Activated B cell treated with CpG ODN at 0.5 μM for 24 hours (primary cell): Measurements from ENCODE around the gene STK24. TPM values are rescaled to one million over a fixed set of nuclear protein-coding genes. Genes with fewer than 3 reads are reported as not detected.
A peak's percentile ranks its signal among the peaks of the same experiment; 100 is the strongest.

Experiments
- ATAC-seq: fragments of 200-7000 bp; cut with Tn5 transposase; one replicate; pipeline ENCODE4 v1.10.0; 2021; ENCODE audit warnings: low read depth, mild to moderate bottlenecking, moderate library complexity
- CTCF ChIA-PET: fragments of 350-600 bp; sonication (Branson Sonifier 250); formaldehyde crosslinking; loops from one replicate; lab custom pipeline; 2021; ENCODE audit warnings: antibody characterized with exemption; lab: Charles Lee
- POLR2A ChIA-PET: fragments of 350-600 bp; sonication (Branson Sonifier 250); formaldehyde crosslinking; loops from one replicate; lab custom pipeline; 2021; ENCODE audit warnings: antibody characterized with exemption; lab: Charles Lee
- DNase-seq: peaks from one replicate; pipeline ENCODE4 v3.0.0; 2022
- H3K27ac Mint-ChIP-seq: one replicate; pipeline ENCODE4 v1.8.0; 2020; ENCODE audit warnings: mixed read lengths
- H3K27me3 Mint-ChIP-seq: one replicate; pipeline ENCODE4 v1.8.0; 2021; ENCODE audit warnings: mixed read lengths
- H3K36me3 Mint-ChIP-seq: one replicate; pipeline ENCODE4 v1.8.0; 2021; ENCODE audit warnings: low read depth, mixed read lengths
- H3K4me1 Mint-ChIP-seq: one replicate; pipeline ENCODE4 v1.8.0; 2021; ENCODE audit warnings: mixed read lengths
- H3K4me3 Mint-ChIP-seq: one replicate; pipeline ENCODE4 v1.8.0; 2020; ENCODE audit warnings: mild to moderate bottlenecking, mixed read lengths
- H3K9me3 Mint-ChIP-seq: one replicate; pipeline ENCODE4 v1.8.0; 2020; ENCODE audit warnings: mixed read lengths
- intact Hi-C: fragments of 100-400 bp; cut with micrococcal nuclease; formaldehyde crosslinking; loops from one replicate; pipeline ENCODE4 v1.15.1; 2024
- total RNA-seq: library from RNA; stranded (reverse); gene quantifications from 2 replicates; pipeline ENCODE4 v1.2.3, GENCODE V29; 2022
- TF ChIP-seq, protein P1 (sequence below): fragments of 200-600 bp; IDR thresholded peaks from one replicate; pipeline ENCODE4 v1.8.0; 2022; ENCODE audit warnings: antibody characterized with exemption, mild to moderate bottlenecking

STK24 gene
- total RNA-seq, 1 donor from 2014 or later = 84.8 TPM

DNA sequence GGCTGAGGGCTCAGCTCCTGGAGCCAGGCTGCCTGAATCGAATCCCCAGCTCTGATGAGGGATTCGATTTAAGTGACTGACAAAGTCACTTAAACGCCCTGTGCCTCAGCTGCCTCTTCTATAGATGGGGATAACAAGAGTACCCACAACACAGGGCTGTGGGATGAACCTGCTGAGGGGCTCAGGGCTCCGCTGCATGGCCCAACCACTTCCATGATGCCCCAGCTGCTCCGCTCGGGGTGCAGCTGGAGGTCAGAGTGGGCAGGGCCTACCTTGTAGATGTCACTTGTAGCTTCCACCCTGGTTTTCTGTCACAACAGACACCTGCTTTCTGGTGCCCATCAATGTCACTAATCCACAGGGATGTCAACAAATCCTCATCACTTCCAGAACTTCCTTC is 39.2 kb downstream of the STK24 start:
- Mint-ChIP-seq H3K36me3 (peaks cover 30% of the 10 kb centered on the region), H3K27ac (no peak overlapping the region), H3K9me3 (no peaks in the 10 kb centered on the region), H3K4me3 (no peak overlapping the region), H3K27me3 (no peaks in the 10 kb centered on the region), H3K4me1 (peaks cover 86% of the 10 kb centered on the region)
- CTCF ChIA-PET = no interaction called here
- POLR2A ChIA-PET = no interaction called here
- intact Hi-C loops = no loop called here
- DNase-seq (no peak), ATAC-seq (no peak)
- TF ChIP-seq, protein P1, sequence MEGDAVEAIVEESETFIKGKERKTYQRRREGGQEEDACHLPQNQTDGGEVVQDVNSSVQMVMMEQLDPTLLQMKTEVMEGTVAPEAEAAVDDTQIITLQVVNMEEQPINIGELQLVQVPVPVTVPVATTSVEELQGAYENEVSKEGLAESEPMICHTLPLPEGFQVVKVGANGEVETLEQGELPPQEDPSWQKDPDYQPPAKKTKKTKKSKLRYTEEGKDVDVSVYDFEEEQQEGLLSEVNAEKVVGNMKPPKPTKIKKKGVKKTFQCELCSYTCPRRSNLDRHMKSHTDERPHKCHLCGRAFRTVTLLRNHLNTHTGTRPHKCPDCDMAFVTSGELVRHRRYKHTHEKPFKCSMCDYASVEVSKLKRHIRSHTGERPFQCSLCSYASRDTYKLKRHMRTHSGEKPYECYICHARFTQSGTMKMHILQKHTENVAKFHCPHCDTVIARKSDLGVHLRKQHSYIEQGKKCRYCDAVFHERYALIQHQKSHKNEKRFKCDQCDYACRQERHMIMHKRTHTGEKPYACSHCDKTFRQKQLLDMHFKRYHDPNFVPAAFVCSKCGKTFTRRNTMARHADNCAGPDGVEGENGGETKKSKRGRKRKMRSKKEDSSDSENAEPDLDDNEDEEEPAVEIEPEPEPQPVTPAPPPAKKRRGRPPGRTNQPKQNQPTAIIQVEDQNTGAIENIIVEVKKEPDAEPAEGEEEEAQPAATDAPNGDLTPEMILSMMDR = no peak

DNA sequence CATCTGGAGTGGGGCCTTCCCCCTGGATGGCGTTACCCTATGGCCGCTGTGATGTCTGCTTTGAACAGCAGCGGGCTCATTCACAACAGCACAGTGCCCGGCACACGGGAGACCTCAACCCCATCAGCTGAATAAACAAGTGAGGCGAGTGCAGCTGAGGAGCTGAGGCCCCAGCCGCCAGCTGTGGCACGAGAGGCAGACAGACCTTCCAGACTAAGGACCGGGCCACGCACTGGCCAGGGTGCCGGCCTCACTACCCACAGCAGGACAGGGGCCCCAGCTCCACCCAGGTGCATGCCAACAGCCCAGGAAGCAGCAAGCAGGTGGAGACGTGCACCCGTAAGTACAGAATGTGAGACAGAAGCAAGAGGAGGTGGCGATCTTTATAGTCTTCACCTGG is 39.6 kb downstream of the STK24 start:
- H3K36me3 Mint-ChIP-seq = peaks cover 30% of the 10 kb centered on the region
- H3K4me3 Mint-ChIP-seq = no peak overlapping the region
- H3K27ac Mint-ChIP-seq = no peak overlapping the region
- TF ChIP-seq, protein P1 = no peak
- no peak for ATAC-seq
- no peaks in the 10 kb centered on the region for H3K27me3 Mint-ChIP-seq
- POLR2A ChIA-PET = interaction anchor here (0.6 kb wide), 1 partner anchor 43 kb away, joined by 6 read pairs; no protein-coding TSS in a partner anchor
- H3K4me1 Mint-ChIP-seq = peaks cover 86% of the 10 kb centered on the region
- no peaks in the 10 kb centered on the region for H3K9me3 Mint-ChIP-seq
- intact Hi-C loops = no loop called here
- CTCF ChIA-PET = no interaction called here
- no peak for DNase-seq

DNA sequence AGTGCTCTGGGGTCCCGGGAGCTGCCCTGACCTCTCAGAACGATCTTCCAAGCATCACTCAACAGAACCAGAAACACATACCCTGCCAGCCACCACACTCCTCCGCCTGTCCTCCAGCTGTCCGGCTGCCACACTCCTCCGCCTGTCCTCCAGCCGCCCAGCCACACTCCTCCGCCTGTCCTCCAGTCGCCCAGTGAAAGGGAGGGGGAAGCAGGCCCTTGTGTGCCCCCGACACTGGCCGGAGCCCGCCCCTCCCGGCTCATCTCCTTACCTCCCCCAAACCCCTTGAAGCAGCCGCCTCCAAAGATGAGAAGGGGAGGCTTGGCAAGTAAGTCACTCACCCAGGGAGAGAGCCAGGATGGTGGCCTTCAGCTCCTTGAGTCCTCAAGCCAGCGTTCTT is 40.2 kb downstream of the STK24 start:
- Mint-ChIP-seq H3K4me1 (peaks cover 86% of the 10 kb centered on the region), H3K27me3 (no peaks in the 10 kb centered on the region), H3K9me3 (no peaks in the 10 kb centered on the region), H3K36me3 (peaks cover 30% of the 10 kb centered on the region), H3K4me3 (no peak overlapping the region), H3K27ac (peak overlapping the region; percentile 61)
- ChIA-PET POLR2A (interaction anchor here (0.6 kb wide), 1 partner anchor 43 kb away, joined by 6 read pairs; no protein-coding TSS in a partner anchor), CTCF (no interaction called here)
- TF ChIP-seq, protein P1 = no peak
- intact Hi-C loops = no loop called here
- DNase-seq (no peak), ATAC-seq (no peak)

DNA sequence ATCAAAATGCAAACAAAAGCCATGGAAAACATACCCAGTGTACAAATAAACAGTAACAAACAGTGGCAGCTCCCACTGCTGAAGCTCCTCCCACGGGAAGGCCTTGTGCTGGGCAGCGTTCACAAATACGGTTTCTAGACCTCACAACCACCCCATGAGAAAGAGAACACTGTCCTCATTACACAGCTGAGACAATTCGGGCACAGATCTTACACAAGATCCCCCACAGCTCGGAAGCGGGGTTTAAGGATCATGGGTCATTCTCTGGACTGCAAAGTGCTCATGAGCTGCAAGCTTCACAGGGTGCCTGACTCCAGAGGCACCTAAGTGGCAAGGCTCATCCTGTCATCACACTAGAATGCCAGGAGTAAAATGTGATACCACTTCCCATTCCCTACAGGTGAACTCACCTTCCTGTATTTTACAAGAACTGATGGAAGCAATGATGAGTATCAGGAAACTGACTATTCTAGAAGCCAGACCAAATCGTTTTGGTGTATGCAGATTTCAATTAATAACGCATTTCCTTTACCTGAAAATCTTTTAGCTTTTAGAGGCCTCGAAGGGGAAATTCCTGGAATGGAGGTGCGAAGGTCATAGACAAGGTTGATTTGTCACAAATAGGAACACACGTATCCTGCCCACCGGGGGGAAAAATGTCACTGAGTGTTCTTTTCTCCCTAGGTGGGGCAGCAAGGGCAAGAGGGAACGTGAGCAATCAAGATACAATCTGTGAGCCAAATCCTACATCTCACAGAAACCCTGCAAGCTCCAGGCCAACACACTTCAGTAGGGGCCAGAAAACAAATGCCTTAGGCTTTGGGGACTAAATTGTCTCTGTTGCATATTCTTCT is 41.2 kb downstream of the STK24 start:
- no peak overlapping the region for H3K27ac Mint-ChIP-seq
- ChIA-PET CTCF (no interaction called here), POLR2A (interaction anchor here (0.7 kb wide), 1 partner anchor 35 kb away, joined by 3 read pairs; no protein-coding TSS in a partner anchor)
- TF ChIP-seq, protein P1 = no peak
- H3K36me3 Mint-ChIP-seq = peaks cover 30% of the 10 kb centered on the region
- H3K4me1 Mint-ChIP-seq = peaks cover 86% of the 10 kb centered on the region
- DNase-seq (no peak), ATAC-seq (no peak)
- no peaks in the 10 kb centered on the region for H3K9me3 Mint-ChIP-seq
- H3K27me3 Mint-ChIP-seq = no peaks in the 10 kb centered on the region
- H3K4me3 Mint-ChIP-seq = peak overlapping the region; percentile 11
- intact Hi-C loops = loop anchor here (1.0 kb wide), 1 partner anchor 8 kb away; no protein-coding TSS in a partner anchor

DNA sequence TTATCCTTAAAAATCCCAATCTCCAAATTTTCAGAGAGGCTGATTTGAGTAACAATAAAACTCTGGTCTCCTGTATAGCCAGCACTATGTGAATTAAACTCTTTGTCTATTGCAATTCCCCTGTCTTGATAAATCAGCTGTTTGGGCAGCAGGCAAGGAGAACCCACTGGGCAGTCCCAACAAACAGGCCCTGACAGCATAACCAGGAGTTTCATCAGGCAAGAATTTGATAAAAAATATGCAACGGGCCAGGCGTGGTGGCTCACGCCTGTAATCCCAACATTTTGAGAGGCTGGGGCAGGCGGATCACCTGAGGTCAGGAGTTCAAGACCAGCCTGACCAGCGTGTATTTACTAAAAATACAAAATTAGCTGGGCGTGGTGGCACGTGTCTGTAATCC is 42.1 kb downstream of the STK24 start:
- Mint-ChIP-seq H3K27ac (no peak overlapping the region), H3K36me3 (peaks cover 30% of the 10 kb centered on the region), H3K4me3 (no peak overlapping the region)

More for the DNA sequence above, 42.1 kb downstream of the STK24 start:
- ATAC-seq (no peak), DNase-seq (no peak)
- POLR2A ChIA-PET = interaction anchor here (1.0 kb wide), 1 partner anchor 13 kb away, joined by 3 read pairs; no protein-coding TSS in a partner anchor
- H3K27me3 Mint-ChIP-seq = no peaks in the 10 kb centered on the region
- CTCF ChIA-PET = interaction anchor here (0.7 kb wide), 1 partner anchor 48 kb away, joined by 3 read pairs; no protein-coding TSS in a partner anchor
- TF ChIP-seq, protein P1 = no peak
- intact Hi-C loops = loop anchor here (1.0 kb wide), 1 partner anchor 8 kb away; no protein-coding TSS in a partner anchor
- no peaks in the 10 kb centered on the region for H3K9me3 Mint-ChIP-seq
- H3K4me1 Mint-ChIP-seq = peaks cover 88% of the 10 kb centered on the region
